K562 (cell line): Measurements from ENCODE around the gene NTSR1. TPM values are rescaled to one million over a fixed set of nuclear protein-coding genes. Genes with fewer than 3 reads are reported as not detected.

Experiments used
- ATAC-seq: fragments of 200-7000 bp; cut with Tn5 transposase; 3 replicates; pipeline ENCODE4 v1.9.1; 2020; ENCODE audit warnings: moderate library complexity
- BruUV-seq: library from RNA; stranded (reverse); fragments of 400-500 nt; replicated peaks from 2 replicates; lab custom pipeline; 2021; lab: Mats Ljungman, UMichigan
- CTCF ChIA-PET: fragments of 300-600 bp; formaldehyde crosslinking; extraction: SDS; loops from one replicate; lab custom pipeline; 2021; ENCODE audit warnings: low intra/inter-chr PET ratio; lab: Yijun Ruan, JAX
- POLR2A ChIA-PET: fragments of 300-600, 350-650 bp; sonication (Branson Sonifier 250); formaldehyde crosslinking; extraction: SDS; loops from one replicate; lab custom pipeline; 2021; ENCODE audit warnings: antibody characterized with exemption, inconsistent platforms; lab: Yijun Ruan, JAX
- DNase-seq, 4 experiments: peaks; one replicate each; pipeline versions ENCODE4 v3.0.0 to v3.0.0-alpha.2; 2011 to 2018; ENCODE audit warnings: low spot score in 3 of 4, mixed read lengths in 3 of 4; ENCODE audit errors: extremely low read depth in 1 of 4
- FAIRE-seq: peaks from 2 replicates; lab custom pipeline; 2011; peaks lifted over from hg19 to GRCh38; lab: Jason Lieb, UNC
- H2AFZ ChIP-seq: 2 replicates; pipeline ENCODE4 v1.6.0; 2011; ENCODE audit warnings: low read depth, low read length, control low read depth, inconsistent platforms
- H3K27ac ChIP-seq: fragments of 200-600 bp; 3 replicates; pipeline ENCODE4 v1.8.0; 2011; ENCODE audit warnings: low read depth, mild to moderate bottlenecking, control low read depth, inconsistent platforms, low read length, moderate library complexity, mixed read lengths; ENCODE audit errors: extremely low read depth
- H3K27me3 ChIP-seq, 2 experiments: fragments of 300-600 bp in 1 of 2; 2 replicates in 1 of 2; 3 replicates in 1 of 2; pipeline versions ENCODE4 v1.6.0 to v1.8.0; 2011; ENCODE audit warnings: inconsistent platforms in 2 of 2, low read length in 2 of 2, mild to moderate bottlenecking in 1 of 2, mixed read lengths in 1 of 2, moderate library complexity in 1 of 2; ENCODE audit not compliant: control insufficient read depth in 2 of 2, insufficient read depth in 2 of 2
- H3K36me3 ChIP-seq: fragments of 300-600 bp; 3 replicates; pipeline ENCODE4 v1.8.0; 2011; ENCODE audit warnings: mild to moderate bottlenecking, low read length, inconsistent platforms; ENCODE audit not compliant: control insufficient read depth, insufficient read depth
- H3K4me1 ChIP-seq, 2 experiments: fragments of 200-600 bp in 1 of 2; replicated peaks in 1 of 2; 2 replicates in 1 of 2; 3 replicates in 1 of 2; pipeline versions ENCODE4 v1.5.1 to v1.8.0; 2011; ENCODE audit warnings: inconsistent platforms in 2 of 2, low read length in 2 of 2, mild to moderate bottlenecking in 1 of 2, mixed read lengths in 1 of 2, moderate library complexity in 1 of 2; ENCODE audit not compliant: control insufficient read depth in 2 of 2, insufficient read depth in 2 of 2
- H3K4me2 ChIP-seq: 2 replicates; pipeline ENCODE4 v1.6.1; 2011; ENCODE audit warnings: low read length, control low read depth, inconsistent platforms, mixed read lengths; ENCODE audit not compliant: insufficient read depth
- H3K4me3 ChIP-seq: fragments of 200-600 bp; sonication (generic), shearing (Covaris generic); 2 replicates; pipeline ENCODE4 v1.5.1; 2016; ENCODE audit warnings: control low read depth, inconsistent platforms
- H3K79me2 ChIP-seq: fragments of 200-600 bp; 3 replicates; pipeline ENCODE4 v1.8.0; 2011; ENCODE audit warnings: low read length, inconsistent platforms; ENCODE audit not compliant: control insufficient read depth, insufficient read depth
- H3K9ac ChIP-seq, 2 experiments: 2 replicates each; pipeline versions ENCODE4 v1.6.0 to v1.6.1; 2011; ENCODE audit warnings: low read depth in 2 of 2, low read length in 2 of 2, control low read depth in 1 of 2, inconsistent platforms in 1 of 2, mild to moderate bottlenecking in 1 of 2, mixed read lengths in 1 of 2; ENCODE audit not compliant: insufficient read depth in 1 of 2
- H3K9me1 ChIP-seq: one replicate; pipeline ENCODE4 v1.6.0; 2011; ENCODE audit warnings: inconsistent platforms, mild to moderate bottlenecking, low read length, moderate library complexity; ENCODE audit not compliant: control insufficient read depth, insufficient read depth
- H3K9me3 ChIP-seq: replicated peaks from 2 replicates; pipeline ENCODE4 v1.5.1; 2011; ENCODE audit warnings: low read depth, low read length, inconsistent platforms; ENCODE audit not compliant: control insufficient read depth, insufficient read depth
- H4K20me1 ChIP-seq: replicated peaks from 2 replicates; pipeline ENCODE4 v1.6.1; 2011; ENCODE audit warnings: low read length, inconsistent platforms, mixed read lengths; ENCODE audit not compliant: control insufficient read depth, insufficient read depth
- CREB1 ChIP-seq, 2 experiments: sonication (generic) in 1 of 2; formaldehyde crosslinking in 1 of 2; IDR thresholded peaks; 2 replicates each; pipeline versions ENCODE4 v1.6.1 to v1.8.0; 2012 to 2022; ENCODE audit warnings: inconsistent platforms in 1 of 2, mild to moderate bottlenecking in 1 of 2, missing genetic modification reagents in 1 of 2, moderate library complexity in 1 of 2
- DMBX1 ChIP-seq: fragments of 250-450 bp; sonication (Bioruptor Pico); IDR thresholded peaks from 2 replicates; pipeline ENCODE4 v1.8.0; 2022; ENCODE audit warnings: inconsistent platforms, mild to moderate bottlenecking, moderate library complexity, borderline replicate concordance
- EWSR1 ChIP-seq: fragments of 450-650 bp; IDR thresholded peaks from 2 replicates; pipeline ENCODE4 v1.6.1; 2018; ENCODE audit warnings: borderline replicate concordance, mild to moderate bottlenecking, low read depth, moderate library complexity; ENCODE audit not compliant: partially characterized antibody
- KDM2B ChIP-seq: fragments of 250-450 bp; sonication (Bioruptor Pico); IDR thresholded peaks from 2 replicates; pipeline ENCODE4 v1.8.0; 2021; ENCODE audit warnings: mild to moderate bottlenecking, moderate library complexity
- MED1 ChIP-seq: sonication (generic); formaldehyde crosslinking; IDR thresholded peaks from 2 replicates; pipeline ENCODE4 v1.8.1; 2023; ENCODE audit warnings: missing genetic modification reagents, borderline replicate concordance
- MTA3 ChIP-seq: fragments of 450-650 bp; formaldehyde crosslinking; IDR thresholded peaks from 2 replicates; pipeline ENCODE4 v1.6.1; 2017; ENCODE audit warnings: mild to moderate bottlenecking, borderline replicate concordance
- MXI1 ChIP-seq: IDR thresholded peaks from 2 replicates; pipeline ENCODE4 v1.6.1; 2011; ENCODE audit warnings: low read depth, mild to moderate bottlenecking, improper control_type of control experiment, low read length
- NCOA2 ChIP-seq, 2 experiments: fragments of 450-650 bp; IDR thresholded peaks; 2 replicates each; pipeline ENCODE4 v1.6.1; 2018; ENCODE audit warnings: mild to moderate bottlenecking in 2 of 2, moderate library complexity in 1 of 2; ENCODE audit not compliant: partially characterized antibody in 2 of 2
- SOX6 ChIP-seq: fragments of 450-650 bp; IDR thresholded peaks from 2 replicates; pipeline ENCODE4 v1.6.1; 2014; ENCODE audit warnings: mild to moderate bottlenecking
- ZNF263 ChIP-seq: sonication (generic); formaldehyde crosslinking; IDR thresholded peaks from 2 replicates; pipeline ENCODE4 v1.8.0; 2022; ENCODE audit warnings: mild to moderate bottlenecking, missing genetic modification reagents, borderline replicate concordance
- ZNF584 ChIP-seq: fragments of 200-800 bp; sonication (Bioruptor generic); IDR thresholded peaks from 2 replicates; pipeline ENCODE4 v1.6.1; 2016; ENCODE audit warnings: low read depth, mild to moderate bottlenecking, missing genetic modification characterization, missing compliant biosample characterization
- ZNF707 ChIP-seq: fragments of 250-450 bp; sonication (Bioruptor Pico); conservative IDR thresholded peaks from 2 replicates; pipeline ENCODE4 v1.8.0; 2022; ENCODE audit warnings: inconsistent platforms, mild to moderate bottlenecking, moderate library complexity
- WGBS: fragments of 100-300 bp; shearing (Covaris generic); methylation state at CpG from one replicate; pipeline ENCODE4 v1.1.6; 2016; ENCODE audit warnings: low coverage, mixed read lengths; ENCODE audit not compliant: insufficient coverage; ENCODE audit errors: missing lambda C conversion rate; 5-methylcytosine and 5-hydroxymethylcytosine counted together
- in situ Hi-C: fragments of 300-500 bp; cut with MboI; formaldehyde crosslinking; loops from 4 replicates; pipeline ENCODE4 v1.15.0; 2018; ENCODE audit warnings: inconsistent platforms, mixed read lengths
- intact Hi-C: fragments of 100-400 bp; cut with micrococcal nuclease; formaldehyde crosslinking; loops from 2 replicates; pipeline ENCODE4 v1.14.2; 2022
- polyA plus RNA-seq, 8 experiments: library from polyadenylated mRNA; depleted of rRNA in 4 of 8; stranded (reverse) in 5 of 8; unstranded in 3 of 8; fragments of >200 nt; fragmentation: Nextera tagmentation in 2 of 8; fragmentation: Illumina TruSeq in 1 of 8; extraction: Ambion mirVana in 2 of 8; extraction: Trizol in 1 of 8; gene quantifications; 2 replicates each; pipeline versions ENCODE4 v1.2.1 to v1.2.3, GENCODE V29; 2011 to 2014; ENCODE audit warnings: inconsistent platforms in 1 of 8, missing spikeins in 1 of 8
- total RNA-seq, 7 experiments: library from RNA; depleted of rRNA in 6 of 7; stranded (reverse); fragments of >200 nt in 6 of 7; fragmentation: Illumina TruSeq in 2 of 7; extraction: Trizol in 2 of 7; gene quantifications; 2 replicates each; pipeline versions ENCODE4 v1.2.1 to v1.2.3, GENCODE V29; 2011 to 2021; ENCODE audit warnings: low replicate concordance in 1 of 7
- TF ChIP-seq, protein P1 (sequence below): sonication (generic); formaldehyde crosslinking; IDR thresholded peaks from 2 replicates; pipeline ENCODE4 v1.8.0; 2022; ENCODE audit warnings: missing genetic modification reagents, mild to moderate bottlenecking, borderline replicate concordance

NTSR1 gene
- total and polyA plus RNA-seq, 9 of the 15 experiments (the other 6 are each of a cell fraction or from before 2014, with no cell fraction given) = 0.04 to 0.40 (median 0.13) TPM; not detected in 3

DNA sequence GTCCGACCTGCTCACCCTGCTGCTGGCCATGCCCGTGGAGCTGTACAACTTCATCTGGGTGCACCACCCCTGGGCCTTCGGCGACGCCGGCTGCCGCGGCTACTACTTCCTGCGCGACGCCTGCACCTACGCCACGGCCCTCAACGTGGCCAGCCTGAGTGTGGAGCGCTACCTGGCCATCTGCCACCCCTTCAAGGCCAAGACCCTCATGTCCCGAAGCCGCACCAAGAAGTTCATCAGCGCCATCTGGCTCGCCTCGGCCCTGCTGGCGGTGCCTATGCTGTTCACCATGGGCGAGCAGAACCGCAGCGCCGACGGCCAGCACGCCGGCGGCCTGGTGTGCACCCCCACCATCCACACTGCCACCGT lies 885 bp downstream of the NTSR1 start:
- Histone ChIP-seq H3K4me1 (peaks cover 14 to 54% of the 10 kb centered on the region in 2 experiments; a peak in 4 of 5 replicates), H3K4me3 (no peak overlapping the region)
- CTCF ChIA-PET = no interaction called here

More for the DNA sequence above, 885 bp downstream of the NTSR1 start:
- H3K36me3 ChIP-seq = no peaks in the 10 kb centered on the region
- BruUV-seq = no TSS peak
- no peaks in the 10 kb centered on the region for H4K20me1 ChIP-seq
- H3K9ac ChIP-seq = no peak overlapping the region; a peak in 1 of 4 replicates
- no peaks in the 10 kb centered on the region for H3K79me2 ChIP-seq
- FAIRE-seq (no peak), ATAC-seq (no peak), DNase-seq (no peak)
- no peak overlapping the region for H3K4me2 ChIP-seq
- H3K9me1 ChIP-seq = no peaks in the 10 kb centered on the region
- H3K9me3 ChIP-seq = no peaks in the 10 kb centered on the region
- intact Hi-C loops = no loop called here
- in situ Hi-C loops = no loop called here
- peaks cover 29 to 56% of the 10 kb centered on the region in 2 experiments for H3K27me3 ChIP-seq
- H3K27ac ChIP-seq = no peak overlapping the region
- TF ChIP-seq MXI1 (no peak), KDM2B (CRISPR knock-in tag) (no peak), ZNF584 (CRISPR knock-in tag) (no peak), CREB1 (IDR thresholded peaks at IDR 0.05) (no peak), CREB1 (CRISPR knock-in tag; IDR thresholded peaks at IDR 0.05) (no peak), MTA3 (no peak), DMBX1 (no peak), MED1 (CRISPR knock-in tag) (no peak), SOX6 (no peak), EWSR1 (no peak), NCOA2 (IDR thresholded peaks at IDR 0.05; ENCODE audit: partially characterized antibody in 2 of 2) (no peak), ZNF707 (CRISPR knock-in tag) (no peak), ZNF263 (CRISPR knock-in tag) (no peak)
- TF ChIP-seq, protein P1, sequence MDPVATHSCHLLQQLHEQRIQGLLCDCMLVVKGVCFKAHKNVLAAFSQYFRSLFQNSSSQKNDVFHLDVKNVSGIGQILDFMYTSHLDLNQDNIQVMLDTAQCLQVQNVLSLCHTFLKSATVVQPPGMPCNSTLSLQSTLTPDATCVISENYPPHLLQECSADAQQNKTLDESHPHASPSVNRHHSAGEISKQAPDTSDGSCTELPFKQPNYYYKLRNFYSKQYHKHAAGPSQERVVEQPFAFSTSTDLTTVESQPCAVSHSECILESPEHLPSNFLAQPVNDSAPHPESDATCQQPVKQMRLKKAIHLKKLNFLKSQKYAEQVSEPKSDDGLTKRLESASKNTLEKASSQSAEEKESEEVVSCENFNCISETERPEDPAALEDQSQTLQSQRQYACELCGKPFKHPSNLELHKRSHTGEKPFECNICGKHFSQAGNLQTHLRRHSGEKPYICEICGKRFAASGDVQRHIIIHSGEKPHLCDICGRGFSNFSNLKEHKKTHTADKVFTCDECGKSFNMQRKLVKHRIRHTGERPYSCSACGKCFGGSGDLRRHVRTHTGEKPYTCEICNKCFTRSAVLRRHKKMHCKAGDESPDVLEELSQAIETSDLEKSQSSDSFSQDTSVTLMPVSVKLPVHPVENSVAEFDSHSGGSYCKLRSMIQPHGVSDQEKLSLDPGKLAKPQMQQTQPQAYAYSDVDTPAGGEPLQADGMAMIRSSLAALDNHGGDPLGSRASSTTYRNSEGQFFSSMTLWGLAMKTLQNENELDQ (CRISPR knock-in tag) = no peak
- 33% methylated on average over 23 of the region's 30 CpGs for WGBS
- no peak overlapping the region for H2AFZ ChIP-seq
- POLR2A ChIA-PET = interaction anchor here (0.6 kb wide), 2 partner anchors 13 to 86 kb away, joined by 3 read pairs; no protein-coding TSS in a partner anchor
